K562 (cell line): ENCODE results near the gene SAMD11. TPM values are rescaled to one million over a fixed set of nuclear protein-coding genes. Genes with fewer than 3 reads are reported as not detected.
A peak's percentile ranks its signal among the peaks of the same experiment; 100 is the strongest.

Experiments used
- ARHGAP35 ChIP-seq: fragments of 450-650 bp; IDR thresholded peaks from 2 replicates; pipeline ENCODE4 v1.6.1; 2018; ENCODE audit not compliant: partially characterized antibody
- HDAC6 ChIP-seq: IDR thresholded peaks from 2 replicates; pipeline ENCODE4 v1.6.1; 2012; ENCODE audit warnings: low read depth, mild to moderate bottlenecking, control low read depth, inconsistent platforms, low read length, moderate library complexity
- MEF2A ChIP-seq: IDR thresholded peaks from 2 replicates; pipeline ENCODE4 v1.6.1; 2011; ENCODE audit warnings: low read depth, mild to moderate bottlenecking, low read length, moderate library complexity; ENCODE audit not compliant: control insufficient read depth
- TEAD4 ChIP-seq, 2 experiments: sonication (generic) in 1 of 2; formaldehyde crosslinking in 1 of 2; IDR thresholded peaks; 2 replicates each; pipeline versions ENCODE4 v1.6.1 to v1.8.0; 2012 to 2022; ENCODE audit warnings: borderline replicate concordance in 1 of 2, inconsistent platforms in 1 of 2, low read length in 1 of 2, mild to moderate bottlenecking in 1 of 2, missing genetic modification reagents in 1 of 2
- ZC3H4 ChIP-seq: sonication (generic); formaldehyde crosslinking; IDR thresholded peaks from 2 replicates; pipeline ENCODE4 v1.9.0; 2021; ENCODE audit warnings: missing genetic modification reagents, borderline replicate concordance
- ZNF408 ChIP-seq: fragments of 250-450 bp; sonication (Bioruptor Pico); IDR thresholded peaks from 2 replicates; pipeline ENCODE4 v1.4.0; 2020; ENCODE audit warnings: low read depth, mild to moderate bottlenecking, moderate library complexity
- ZNF561 ChIP-seq: fragments of 450-650 bp; formaldehyde crosslinking; conservative IDR thresholded peaks from 2 replicates; pipeline ENCODE4 v1.4.0; 2020; ENCODE audit warnings: mild to moderate bottlenecking, moderate library complexity
- ZNF707 ChIP-seq: fragments of 250-450 bp; sonication (Bioruptor Pico); conservative IDR thresholded peaks from 2 replicates; pipeline ENCODE4 v1.8.0; 2022; ENCODE audit warnings: inconsistent platforms, mild to moderate bottlenecking, moderate library complexity
- polyA plus RNA-seq, 8 experiments: library from polyadenylated mRNA; depleted of rRNA in 4 of 8; stranded (reverse) in 5 of 8; unstranded in 3 of 8; fragments of >200 nt; fragmentation: Nextera tagmentation in 2 of 8; fragmentation: Illumina TruSeq in 1 of 8; extraction: Ambion mirVana in 2 of 8; extraction: Trizol in 1 of 8; gene quantifications; 2 replicates each; pipeline versions ENCODE4 v1.2.1 to v1.2.3, GENCODE V29; 2011 to 2014; ENCODE audit warnings: inconsistent platforms in 1 of 8, missing spikeins in 1 of 8
- total RNA-seq, 7 experiments: library from RNA; depleted of rRNA in 6 of 7; stranded (reverse); fragments of >200 nt in 6 of 7; fragmentation: Illumina TruSeq in 2 of 7; extraction: Trizol in 2 of 7; gene quantifications; 2 replicates each; pipeline versions ENCODE4 v1.2.1 to v1.2.3, GENCODE V29; 2011 to 2021; ENCODE audit warnings: low replicate concordance in 1 of 7
- TF ChIP-seq, protein P1 (sequence below): fragments of 450-650 bp; formaldehyde crosslinking; IDR thresholded peaks from 2 replicates; pipeline ENCODE4 v1.4.0; 2020; ENCODE audit warnings: mild to moderate bottlenecking, mixed read lengths
- TF ChIP-seq, protein P2 (sequence below): fragments of 450-650 bp; IDR thresholded peaks from 2 replicates; pipeline ENCODE4 v1.6.1; 2017; ENCODE audit warnings: antibody characterized with exemption, mild to moderate bottlenecking
- TF ChIP-seq, protein P3 (sequence below): fragments of 250-450 bp; sonication (Bioruptor Pico); IDR thresholded peaks from 2 replicates; pipeline ENCODE4 v1.6.1; 2021; ENCODE audit warnings: mild to moderate bottlenecking
- TF ChIP-seq, protein P4 (sequence below): fragments of 250-450 bp; sonication (Bioruptor Pico); IDR thresholded peaks from 2 replicates; pipeline ENCODE4 v1.8.0; 2021; ENCODE audit warnings: mild to moderate bottlenecking, moderate library complexity
- TF ChIP-seq, protein P5 (sequence below): fragments of 450-650 bp; IDR thresholded peaks from one replicate; pipeline ENCODE4 v1.6.1; 2018; ENCODE audit warnings: mild to moderate bottlenecking, moderate library complexity; ENCODE audit not compliant: partially characterized antibody
- TF ChIP-seq, protein P6 (sequence below): sonication (generic); formaldehyde crosslinking; IDR thresholded peaks from 2 replicates; pipeline ENCODE4 v1.8.0; 2022; ENCODE audit warnings: missing genetic modification reagents, mild to moderate bottlenecking, borderline replicate concordance

Gene SAMD11
- total and polyA plus RNA-seq, 9 of the 15 experiments (the other 6 are each of a cell fraction or from before 2014, with no cell fraction given) = 0.07 to 0.82 (median 0.11) TPM; not detected in 2

DNA sequence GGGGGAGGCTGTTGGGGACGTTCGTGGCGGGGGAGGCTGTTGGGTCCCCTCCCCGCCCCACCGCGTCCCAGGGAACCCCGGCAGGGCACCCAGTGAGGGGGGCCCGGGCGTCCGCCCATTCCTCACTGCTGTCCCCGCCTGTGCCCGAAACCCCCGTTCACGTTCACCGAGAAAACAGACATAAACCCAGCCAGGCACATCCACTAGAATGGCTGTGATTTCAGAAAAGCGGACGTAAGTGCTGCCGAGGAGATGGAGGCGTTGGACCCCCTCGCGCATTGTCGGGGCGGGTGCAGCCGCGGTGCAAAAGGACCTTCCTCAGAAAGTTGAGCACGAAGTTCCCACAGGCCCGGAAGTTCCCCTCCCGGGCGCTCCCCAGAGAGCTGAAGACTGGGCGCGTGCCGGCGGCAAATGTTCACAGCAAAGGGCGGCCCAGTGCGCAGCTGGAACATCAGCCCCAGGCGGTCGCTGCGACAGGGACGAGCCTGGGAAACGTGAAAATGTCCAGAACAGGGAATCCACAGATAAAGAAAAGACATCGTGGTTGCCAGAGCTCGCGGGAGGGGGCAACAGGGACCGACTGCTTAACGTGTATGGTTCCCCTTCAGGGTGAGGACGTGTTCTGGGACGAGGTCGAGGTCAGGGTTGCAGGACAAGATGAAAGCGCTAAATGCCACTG lies 18.5 kb upstream of the SAMD11 start (continued):
- no peak for TF ChIP-seq TEAD4 (IDR thresholded peaks at IDR 0.05; ENCODE audit: low read length)
- peak; percentile 77; the same call in 1 of the 2 replicates for TF ChIP-seq TEAD4 (CRISPR knock-in tag; IDR thresholded peaks at IDR 0.05; ENCODE audit: borderline replicate concordance)
- TF ChIP-seq, protein P1, sequence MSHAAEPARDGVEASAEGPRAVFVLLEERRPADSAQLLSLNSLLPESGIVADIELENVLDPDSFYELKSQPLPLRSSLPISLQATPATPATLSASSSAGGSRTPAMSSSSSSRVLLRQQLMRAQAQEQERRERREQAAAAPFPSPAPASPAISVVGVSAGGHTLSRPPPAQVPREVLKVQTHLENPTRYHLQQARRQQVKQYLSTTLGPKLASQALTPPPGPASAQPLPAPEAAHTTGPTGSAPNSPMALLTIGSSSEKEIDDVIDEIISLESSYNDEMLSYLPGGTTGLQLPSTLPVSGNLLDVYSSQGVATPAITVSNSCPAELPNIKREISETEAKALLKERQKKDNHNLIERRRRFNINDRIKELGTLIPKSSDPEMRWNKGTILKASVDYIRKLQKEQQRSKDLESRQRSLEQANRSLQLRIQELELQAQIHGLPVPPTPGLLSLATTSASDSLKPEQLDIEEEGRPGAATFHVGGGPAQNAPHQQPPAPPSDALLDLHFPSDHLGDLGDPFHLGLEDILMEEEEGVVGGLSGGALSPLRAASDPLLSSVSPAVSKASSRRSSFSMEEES (CRISPR knock-in tag) = no peak
- no peak for TF ChIP-seq MEF2A
- TF ChIP-seq HDAC6 = no peak
- TF ChIP-seq, protein P2, sequence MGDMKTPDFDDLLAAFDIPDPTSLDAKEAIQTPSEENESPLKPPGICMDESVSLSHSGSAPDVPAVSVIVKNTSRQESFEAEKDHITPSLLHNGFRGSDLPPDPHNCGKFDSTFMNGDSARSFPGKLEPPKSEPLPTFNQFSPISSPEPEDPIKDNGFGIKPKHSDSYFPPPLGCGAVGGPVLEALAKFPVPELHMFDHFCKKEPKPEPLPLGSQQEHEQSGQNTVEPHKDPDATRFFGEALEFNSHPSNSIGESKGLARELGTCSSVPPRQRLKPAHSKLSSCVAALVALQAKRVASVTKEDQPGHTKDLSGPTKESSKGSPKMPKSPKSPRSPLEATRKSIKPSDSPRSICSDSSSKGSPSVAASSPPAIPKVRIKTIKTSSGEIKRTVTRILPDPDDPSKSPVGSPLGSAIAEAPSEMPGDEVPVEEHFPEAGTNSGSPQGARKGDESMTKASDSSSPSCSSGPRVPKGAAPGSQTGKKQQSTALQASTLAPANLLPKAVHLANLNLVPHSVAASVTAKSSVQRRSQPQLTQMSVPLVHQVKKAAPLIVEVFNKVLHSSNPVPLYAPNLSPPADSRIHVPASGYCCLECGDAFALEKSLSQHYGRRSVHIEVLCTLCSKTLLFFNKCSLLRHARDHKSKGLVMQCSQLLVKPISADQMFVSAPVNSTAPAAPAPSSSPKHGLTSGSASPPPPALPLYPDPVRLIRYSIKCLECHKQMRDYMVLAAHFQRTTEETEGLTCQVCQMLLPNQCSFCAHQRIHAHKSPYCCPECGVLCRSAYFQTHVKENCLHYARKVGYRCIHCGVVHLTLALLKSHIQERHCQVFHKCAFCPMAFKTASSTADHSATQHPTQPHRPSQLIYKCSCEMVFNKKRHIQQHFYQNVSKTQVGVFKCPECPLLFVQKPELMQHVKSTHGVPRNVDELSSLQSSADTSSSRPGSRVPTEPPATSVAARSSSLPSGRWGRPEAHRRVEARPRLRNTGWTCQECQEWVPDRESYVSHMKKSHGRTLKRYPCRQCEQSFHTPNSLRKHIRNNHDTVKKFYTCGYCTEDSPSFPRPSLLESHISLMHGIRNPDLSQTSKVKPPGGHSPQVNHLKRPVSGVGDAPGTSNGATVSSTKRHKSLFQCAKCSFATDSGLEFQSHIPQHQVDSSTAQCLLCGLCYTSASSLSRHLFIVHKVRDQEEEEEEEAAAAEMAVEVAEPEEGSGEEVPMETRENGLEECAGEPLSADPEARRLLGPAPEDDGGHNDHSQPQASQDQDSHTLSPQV = no peak
- no peak for TF ChIP-seq ZNF561 (CRISPR knock-in tag)
- peak; percentile 60; the same call in 1 of the 2 replicates for TF ChIP-seq ZC3H4 (CRISPR knock-in tag)
- TF ChIP-seq, protein P3, sequence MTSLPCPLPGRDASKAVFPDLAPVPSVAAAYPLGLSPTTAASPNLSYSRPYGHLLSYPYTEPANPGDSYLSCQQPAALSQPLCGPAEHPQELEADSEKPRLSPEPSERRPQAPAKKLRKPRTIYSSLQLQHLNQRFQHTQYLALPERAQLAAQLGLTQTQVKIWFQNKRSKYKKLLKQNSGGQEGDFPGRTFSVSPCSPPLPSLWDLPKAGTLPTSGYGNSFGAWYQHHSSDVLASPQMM (CRISPR knock-in tag) = no peak
- no peak for TF ChIP-seq ARHGAP35
- TF ChIP-seq, protein P4, sequence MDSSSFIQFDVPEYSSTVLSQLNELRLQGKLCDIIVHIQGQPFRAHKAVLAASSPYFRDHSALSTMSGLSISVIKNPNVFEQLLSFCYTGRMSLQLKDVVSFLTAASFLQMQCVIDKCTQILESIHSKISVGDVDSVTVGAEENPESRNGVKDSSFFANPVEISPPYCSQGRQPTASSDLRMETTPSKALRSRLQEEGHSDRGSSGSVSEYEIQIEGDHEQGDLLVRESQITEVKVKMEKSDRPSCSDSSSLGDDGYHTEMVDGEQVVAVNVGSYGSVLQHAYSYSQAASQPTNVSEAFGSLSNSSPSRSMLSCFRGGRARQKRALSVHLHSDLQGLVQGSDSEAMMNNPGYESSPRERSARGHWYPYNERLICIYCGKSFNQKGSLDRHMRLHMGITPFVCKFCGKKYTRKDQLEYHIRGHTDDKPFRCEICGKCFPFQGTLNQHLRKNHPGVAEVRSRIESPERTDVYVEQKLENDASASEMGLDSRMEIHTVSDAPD (CRISPR knock-in tag) = no peak
- TF ChIP-seq, protein P5, sequence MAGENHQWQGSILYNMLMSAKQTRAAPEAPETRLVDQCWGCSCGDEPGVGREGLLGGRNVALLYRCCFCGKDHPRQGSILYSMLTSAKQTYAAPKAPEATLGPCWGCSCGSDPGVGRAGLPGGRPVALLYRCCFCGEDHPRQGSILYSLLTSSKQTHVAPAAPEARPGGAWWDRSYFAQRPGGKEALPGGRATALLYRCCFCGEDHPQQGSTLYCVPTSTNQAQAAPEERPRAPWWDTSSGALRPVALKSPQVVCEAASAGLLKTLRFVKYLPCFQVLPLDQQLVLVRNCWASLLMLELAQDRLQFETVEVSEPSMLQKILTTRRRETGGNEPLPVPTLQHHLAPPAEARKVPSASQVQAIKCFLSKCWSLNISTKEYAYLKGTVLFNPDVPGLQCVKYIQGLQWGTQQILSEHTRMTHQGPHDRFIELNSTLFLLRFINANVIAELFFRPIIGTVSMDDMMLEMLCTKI = no peak
- TF ChIP-seq ZNF408 (CRISPR knock-in tag) = no peak
- TF ChIP-seq ZNF707 (CRISPR knock-in tag) = no peak
- TF ChIP-seq, protein P6, sequence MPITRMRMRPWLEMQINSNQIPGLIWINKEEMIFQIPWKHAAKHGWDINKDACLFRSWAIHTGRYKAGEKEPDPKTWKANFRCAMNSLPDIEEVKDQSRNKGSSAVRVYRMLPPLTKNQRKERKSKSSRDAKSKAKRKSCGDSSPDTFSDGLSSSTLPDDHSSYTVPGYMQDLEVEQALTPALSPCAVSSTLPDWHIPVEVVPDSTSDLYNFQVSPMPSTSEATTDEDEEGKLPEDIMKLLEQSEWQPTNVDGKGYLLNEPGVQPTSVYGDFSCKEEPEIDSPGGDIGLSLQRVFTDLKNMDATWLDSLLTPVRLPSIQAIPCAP (CRISPR knock-in tag) = no peak
